ENCODE measurements around the gene RCSD1.
"Not testable (repeated sequence)": the region's sequence is repeated elsewhere in the genome, so short reads cannot be mapped to it uniquely, and the experiment has no call there.

The RCSD1 gene

DNA sequence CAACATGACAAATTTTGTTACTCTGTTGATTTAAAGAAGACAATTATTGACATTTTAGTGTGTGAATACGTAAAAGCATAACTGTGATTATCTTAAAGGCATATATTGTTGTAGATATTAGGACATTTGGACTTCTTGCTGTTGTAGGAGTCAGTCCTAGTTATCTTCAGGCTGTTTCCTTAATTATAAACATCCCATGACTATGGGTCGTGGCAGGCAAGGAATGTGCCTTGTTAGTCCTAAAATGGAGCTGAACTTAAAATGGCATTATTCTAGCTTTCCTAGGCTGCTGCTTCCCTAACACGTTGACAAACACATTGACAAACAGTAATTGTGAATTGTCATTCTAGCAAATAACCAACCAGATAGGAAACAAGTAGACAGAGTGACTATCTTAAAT, 87.3 kb downstream of the RCSD1 start:
- DNase-seq, result no peak

DNA sequence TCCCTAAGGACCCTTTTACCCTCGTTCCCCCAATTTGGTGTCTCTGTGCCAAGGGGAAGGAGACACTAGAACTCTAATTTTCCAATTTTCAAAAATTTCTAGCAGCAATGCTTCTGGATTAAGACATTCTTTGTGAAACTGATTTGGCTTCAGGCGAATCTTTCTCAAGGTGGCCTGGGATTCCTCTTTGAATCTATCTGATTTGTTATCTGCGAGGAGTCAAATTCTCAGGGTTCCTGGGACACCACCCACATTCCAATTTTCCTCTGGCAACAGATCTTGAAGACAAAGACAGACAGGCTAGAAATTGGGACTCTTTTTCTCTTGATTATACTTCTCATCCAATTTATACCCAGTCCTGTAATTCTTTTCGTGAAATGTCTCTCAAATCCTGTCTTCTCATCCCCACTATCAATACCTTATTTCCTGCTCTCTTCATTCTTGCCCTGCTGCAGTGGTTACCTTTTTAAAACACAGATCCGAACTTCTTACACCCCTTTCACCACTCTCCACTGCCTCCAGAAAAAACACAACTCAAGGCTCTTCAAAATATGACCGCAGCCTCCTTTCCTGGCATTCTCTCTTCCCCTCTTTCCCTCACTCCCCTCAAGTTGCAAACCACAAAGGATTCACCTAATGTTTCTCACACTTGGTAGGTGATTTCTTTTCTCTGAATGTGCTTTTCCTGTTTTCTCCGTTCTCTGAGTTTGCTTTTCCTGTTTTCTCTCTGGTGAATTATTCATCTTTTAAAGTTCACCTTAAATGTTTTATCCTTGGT, 89.1 kb downstream of the RCSD1 start:
- no peak for DNase-seq

DNA sequence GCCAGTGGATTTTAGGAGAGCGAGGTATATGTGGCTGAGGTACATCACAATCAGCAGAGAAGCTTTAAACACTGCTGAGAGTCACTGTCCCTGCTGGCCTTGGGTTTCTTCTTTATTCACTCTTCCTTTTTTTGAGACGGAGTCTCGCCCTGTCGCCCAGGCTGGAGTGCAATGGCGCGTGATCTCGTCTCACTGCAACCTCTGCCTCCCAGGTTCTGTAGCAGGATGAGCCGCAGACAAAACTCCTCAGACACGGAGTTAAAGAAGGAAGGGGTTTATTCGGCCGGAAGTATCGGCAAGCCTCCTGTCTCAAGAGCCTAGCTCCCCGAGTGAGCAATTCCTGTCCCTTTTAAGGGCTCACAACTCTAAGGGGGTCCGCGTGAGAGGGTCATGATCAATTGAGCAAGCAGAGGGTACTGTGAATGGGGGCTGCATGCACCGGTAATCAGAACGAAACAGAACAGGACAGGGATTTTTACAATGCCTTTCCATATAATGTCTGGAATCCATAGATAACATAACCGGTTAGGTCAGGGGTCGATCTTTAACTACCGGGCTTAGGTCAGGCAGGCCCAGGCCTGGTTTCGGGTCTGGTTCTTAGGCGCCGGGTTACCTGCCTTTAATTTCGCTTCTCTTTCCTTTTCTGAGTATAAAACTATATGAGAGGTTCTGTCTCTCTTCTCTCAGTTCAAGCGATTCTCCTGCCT, 89.8 kb downstream of the RCSD1 start:
- not testable (repeated sequence) for DNase-seq

DNA sequence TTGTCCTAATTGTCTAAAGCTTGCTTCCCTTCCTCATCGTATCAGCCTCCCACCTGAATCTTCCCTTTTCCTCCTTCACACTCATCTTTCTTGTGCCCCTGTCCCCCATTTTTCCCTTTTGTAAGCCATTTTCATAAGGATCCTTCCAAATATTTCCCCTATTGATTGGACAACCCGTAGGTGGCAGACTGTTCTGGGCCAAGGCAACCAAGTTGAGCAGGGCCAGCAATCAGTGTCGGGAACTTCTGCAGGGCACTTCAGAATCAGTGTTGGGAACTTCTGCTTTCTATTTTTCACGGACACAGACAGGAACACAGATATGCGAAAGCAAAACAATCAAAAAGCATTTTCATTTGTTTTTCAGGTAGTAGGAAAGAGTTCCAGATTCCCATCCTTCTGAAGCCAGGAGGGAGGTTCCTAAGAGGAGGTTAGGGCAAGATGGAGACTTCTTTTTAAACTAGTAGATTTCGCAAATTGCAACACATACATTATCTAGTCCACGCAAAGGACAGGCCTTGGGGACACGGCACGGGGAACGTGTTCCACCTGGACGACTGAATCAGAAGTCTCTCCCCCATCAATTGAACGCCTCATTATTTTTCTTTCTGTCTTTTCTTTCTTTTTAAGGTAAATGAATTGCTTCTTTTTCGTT, 91.1 kb downstream of the RCSD1 start:
- no peak for DNase-seq

- DNase-seq, result no peak
Observed at GRCh38 chr1:167721617-167722151, 91.7 kb downstream of the RCSD1 start, which contains the start of gene MPZL1. Gene MPZL1 (plus strand): TSS chr1:167721982. CDS start chr1:167722152, 170 bp downstream.

DNA sequence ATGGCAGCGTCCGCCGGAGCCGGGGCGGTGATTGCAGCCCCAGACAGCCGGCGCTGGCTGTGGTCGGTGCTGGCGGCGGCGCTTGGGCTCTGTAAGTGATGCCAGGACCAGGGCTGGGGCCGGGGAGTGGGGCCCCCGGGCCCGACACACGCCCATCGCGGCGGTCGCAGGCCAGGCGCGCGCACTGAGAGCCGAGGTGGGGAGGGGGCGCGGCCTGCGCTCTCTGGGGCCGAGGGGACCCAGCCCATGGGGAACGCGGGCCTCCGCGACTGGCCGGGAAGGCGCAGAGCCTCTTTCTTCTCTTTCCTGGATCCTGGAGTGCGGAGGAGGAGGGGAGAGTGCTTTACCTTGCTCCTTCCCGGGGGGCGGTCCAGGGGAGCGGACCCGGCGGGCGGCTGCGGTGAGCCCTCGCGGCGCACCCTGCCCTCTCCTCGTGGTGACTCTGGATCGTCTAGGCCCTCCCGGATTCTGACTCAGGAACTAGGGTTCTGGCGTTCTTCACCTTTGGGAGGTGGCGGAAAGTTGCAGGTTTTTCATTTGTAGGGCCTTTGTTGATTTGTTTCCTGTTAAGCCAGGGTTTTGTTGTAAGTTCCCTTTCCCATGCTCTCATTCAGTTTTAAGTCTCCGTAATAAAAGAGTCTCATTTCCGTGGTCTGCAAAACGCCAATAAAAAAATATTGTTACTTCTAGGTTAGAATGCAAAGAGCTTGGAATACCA, 92.3 kb downstream of the RCSD1 start:
- DNase-seq, result no peak

DNA sequence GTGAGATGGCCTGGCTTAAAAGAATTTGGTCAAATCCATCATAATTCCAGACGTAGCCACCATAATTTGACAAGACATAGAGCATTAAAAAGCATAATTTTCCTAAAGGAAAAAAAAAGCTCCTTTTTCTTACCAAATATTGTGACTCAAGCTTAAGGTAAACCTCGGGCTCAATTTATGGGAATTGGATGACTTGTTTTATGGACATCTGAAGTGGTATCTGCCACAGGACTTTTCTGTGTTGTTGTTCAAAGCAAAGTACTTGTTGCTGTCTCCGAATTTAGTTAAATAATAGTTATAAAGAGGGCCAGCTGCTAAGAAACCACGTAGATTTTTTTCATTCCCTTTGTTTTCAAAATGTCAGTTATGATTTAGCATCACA, 92.8 kb downstream of the RCSD1 start:
- no peak for DNase-seq

DNA sequence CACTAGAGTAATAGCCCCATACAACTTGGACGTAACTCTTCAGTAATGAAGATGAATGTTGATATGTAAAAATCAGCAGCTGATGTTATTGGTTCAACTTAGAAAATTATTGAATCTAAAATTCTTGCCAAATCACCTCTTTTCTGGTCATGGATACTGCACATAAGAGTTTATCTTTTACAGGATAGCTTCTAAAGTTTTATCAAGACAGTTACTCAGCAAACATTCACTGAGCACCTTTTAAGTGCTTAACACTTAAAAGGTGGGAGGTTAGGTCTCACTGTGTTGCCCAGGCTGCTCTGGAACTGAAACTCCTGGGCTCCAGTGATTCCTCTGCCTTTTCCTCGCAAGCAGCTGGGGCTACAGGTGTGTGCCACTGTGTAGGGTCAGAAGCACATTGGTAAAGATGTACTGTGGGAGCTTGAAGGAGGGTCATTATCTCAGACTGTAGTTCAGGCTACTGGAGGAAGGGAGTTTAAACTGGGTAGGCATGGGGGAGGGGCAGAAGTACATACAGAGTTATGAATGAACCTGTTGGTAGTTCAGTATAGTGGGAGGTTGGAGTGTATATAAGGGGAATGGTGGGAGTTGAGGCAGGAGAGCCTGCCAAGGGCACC, 93.8 kb downstream of the RCSD1 start:
- no peak for DNase-seq

GRCh38 chr1:167726008-167726407, 96.0 kb downstream of the RCSD1 start:
- DNase-seq, result no peak

DNA sequence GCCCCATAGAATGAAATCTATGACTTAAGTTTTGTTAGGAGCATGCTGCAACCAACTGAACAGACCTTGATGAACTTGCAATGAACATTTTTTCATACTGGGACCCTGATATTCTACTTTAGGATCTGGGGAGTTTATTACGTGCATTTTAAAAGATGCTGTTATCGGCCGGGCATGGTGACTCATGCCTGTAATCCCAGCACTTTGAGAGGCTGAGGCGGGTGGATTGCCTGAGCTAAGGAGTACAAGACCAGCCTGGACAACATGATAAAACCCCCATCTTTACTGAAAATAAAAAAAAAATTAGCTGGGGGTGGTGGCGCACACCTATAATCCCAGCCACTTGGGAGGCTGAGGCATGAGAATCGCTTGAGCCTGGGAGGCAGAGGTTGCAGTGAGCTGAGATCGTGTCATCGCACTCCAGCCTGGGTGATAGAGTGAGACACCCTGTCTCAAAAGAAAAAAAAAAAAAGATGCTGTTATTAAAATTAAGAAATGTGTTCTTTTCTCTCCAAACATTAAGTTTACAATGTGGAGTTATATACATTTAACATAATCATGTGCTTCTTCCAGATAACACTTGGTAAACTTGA, 98.9 kb downstream of the RCSD1 start:
- DNase-seq, result no peak

- DNase-seq, result no peak
Observed at GRCh38 chr1:167734227-167734626, 104.2 kb downstream of the RCSD1 start.

DNA sequence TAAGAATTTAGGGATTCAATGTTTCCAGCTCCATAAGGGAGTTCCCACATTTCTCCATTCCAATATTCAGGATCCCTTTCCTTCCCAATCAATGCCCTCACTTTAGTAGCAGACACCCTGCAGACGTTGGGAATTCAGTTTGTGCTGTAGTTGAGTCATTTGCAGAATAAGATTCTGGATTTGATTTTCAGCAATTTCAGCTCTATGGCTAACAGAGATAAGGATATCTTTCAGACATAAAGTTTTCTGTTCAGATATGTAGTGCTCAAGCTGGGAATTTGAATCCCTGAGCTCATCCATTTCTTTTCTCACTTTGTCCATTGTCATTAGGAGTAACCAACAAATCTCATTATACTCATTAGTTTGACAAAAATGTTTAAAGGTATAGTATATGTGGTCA, 104.8 kb downstream of the RCSD1 start:
- no peak for DNase-seq

GRCh38 chr1:167737169-167737568, 107.1 kb downstream of the RCSD1 start:
- no peak for DNase-seq

- DNase-seq, result no peak
Observed at GRCh38 chr1:167738158-167738557, 108.1 kb downstream of the RCSD1 start.

DNA sequence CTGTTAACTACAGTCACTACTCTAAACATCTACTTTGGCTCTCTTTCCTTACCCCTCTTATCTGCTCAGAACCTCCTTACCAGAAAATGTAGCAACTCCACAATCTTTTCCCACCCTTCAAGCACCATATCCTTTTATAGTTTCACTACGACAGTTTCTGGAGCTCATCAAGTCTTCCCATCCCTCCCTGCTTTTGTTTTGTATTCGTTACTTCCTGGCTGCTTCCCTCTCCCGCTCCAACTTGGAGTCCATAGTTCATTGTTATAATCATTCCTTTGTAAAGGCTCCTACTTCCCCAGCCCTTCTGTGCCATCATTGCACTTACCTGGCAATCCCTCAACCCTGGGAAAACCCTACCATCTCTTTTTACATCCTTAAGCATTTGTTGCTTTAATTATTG, 109.7 kb downstream of the RCSD1 start:
- DNase-seq, result no peak

DNA sequence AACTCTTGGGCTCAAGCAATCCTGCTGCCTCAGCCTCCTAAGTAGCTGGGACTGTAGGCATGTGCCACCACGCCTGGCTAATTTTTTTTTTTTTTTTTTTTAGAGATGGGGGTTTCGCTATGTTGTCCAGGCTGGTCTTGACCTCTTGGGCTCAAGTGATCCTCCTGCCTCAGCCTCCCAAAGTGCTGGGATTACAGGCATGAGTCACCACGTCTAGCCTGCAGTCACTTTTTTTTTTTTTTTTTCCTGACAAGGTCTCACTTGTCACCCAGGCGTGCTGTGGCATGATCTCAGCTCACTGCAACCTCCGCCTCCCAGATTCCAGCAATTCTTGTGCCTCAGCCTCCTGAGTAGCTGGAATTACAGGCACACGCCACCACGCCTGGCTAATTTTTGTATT, 111.1 kb downstream of the RCSD1 start:
- not testable (repeated sequence) for DNase-seq

DNA sequence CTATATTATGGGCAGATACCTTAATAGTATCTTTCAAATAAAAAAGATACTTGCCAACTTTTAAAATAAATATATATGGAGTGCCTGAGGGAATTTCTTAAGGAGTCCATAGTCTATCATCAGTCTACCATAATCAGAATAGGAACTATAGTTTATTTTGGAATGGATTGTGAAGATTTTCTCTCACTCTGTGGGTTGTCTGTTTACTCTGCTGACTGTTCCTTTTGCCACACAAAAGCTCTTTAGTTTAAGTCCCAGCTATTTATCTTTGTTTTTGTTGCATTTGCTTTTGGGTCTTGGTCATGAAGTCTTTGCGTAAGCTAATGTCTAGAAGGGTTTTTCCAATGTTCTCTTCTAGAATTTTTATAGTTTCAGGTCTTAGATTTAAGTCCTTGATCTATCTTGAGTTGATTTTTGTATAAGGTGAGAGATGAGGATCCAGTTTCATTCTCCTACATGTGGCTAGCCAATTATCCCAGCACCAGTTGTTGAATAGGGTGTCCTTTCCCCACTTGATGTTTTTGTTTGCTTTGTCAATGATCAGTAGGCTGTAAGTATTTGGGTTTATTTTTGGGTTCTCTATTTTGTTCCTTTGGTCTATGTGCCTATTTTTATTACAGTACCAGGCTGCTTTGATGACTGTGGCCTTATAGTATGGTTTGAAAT, 112.5 kb downstream of the RCSD1 start:
- DNase-seq, result not testable (repeated sequence)

DNA sequence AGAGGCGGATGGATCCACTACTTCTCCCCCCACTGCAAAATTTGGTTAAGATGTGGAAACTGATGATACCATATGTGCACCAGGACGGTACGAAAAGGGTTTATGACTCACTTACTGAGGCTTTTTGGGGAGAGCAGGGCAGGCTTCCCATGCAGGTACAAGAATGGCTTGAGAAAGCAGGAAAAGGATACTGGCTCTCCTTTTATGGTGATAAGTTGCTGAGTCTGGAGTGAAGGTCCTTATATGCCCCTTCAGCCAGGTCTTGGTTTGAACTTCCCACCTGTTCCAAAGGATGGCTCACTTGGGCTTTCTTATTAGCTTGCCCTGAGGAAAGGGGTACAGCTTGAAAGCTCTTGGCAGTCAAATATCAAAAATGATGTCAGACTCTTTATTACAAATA, 114.9 kb downstream of the RCSD1 start:
- DNase-seq, result no peak

DNA sequence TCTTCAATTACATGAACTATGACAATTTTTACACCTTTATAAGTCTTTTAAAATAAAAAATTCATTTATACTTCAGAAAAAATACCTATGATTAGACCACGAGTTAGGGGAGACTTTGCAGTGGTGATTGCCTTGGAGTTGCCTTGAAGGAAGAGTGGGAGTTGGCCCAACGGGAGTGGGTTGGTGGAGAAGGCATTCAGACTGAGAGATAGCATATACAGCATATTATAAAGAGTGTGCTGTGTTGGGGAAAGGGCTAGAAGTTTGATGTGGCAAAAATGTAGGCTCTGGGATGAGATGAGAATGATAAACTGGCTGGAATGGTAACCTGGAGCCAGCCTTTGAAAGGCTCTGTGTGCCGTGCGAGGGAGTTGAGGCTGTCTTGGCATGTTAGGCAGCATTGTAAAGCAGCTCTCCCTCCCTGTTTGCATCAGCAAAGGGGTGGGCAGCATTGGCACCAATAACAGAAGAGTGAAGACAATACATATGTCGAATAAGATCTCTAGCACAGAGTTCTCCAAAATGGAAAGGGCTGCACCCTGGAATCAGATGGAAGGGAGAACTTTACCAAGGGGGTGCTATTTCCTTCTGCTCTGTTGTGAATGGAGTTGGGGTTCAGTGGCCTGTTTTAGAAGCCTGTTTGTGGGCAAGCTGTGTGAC, 116.1 kb downstream of the RCSD1 start:
- no peak for DNase-seq

- no peak for DNase-seq
Observed at GRCh38 chr1:167746988-167747655, 117.1 kb downstream of the RCSD1 start.

All from SIG-M5 (cell line).